Measurements from ENCODE around the gene MS4A10.

GRCh38 chr11:60840470-60841430 lies 55.6 kb downstream of the MS4A10 start:
- no peak for TF ChIP-seq EZH2 (IDR thresholded peaks at IDR 0.05; ENCODE audit: borderline replicate concordance, insufficient read depth, low read depth, low read length, poor library complexity, severe bottlenecking)
- TF ChIP-seq CTCF (IDR thresholded peaks at IDR 0.05) = no peak

Data from B cell (primary cell).